CD4-positive, alpha-beta T cell (primary cell): Measurements from ENCODE around the gene ASB6. TPM values are rescaled to one million over a fixed set of nuclear protein-coding genes. Genes with fewer than 3 reads are reported as not detected.
"Not testable (repeated sequence)": the region's sequence is repeated elsewhere in the genome, so short reads cannot be mapped to it uniquely, and the experiment has no call there.

Experiments used
- ATAC-seq: fragments of 200-7000 bp; cut with Tn5 transposase; one replicate; pipeline ENCODE4 v1.10.0; 2022; ENCODE audit warnings: mild to moderate bottlenecking; ENCODE audit not compliant: poor library complexity
- CTCF ChIA-PET: fragments of 350-600 bp; sonication (Branson Sonifier 250); formaldehyde crosslinking; loops from one replicate; lab custom pipeline; 2021; ENCODE audit warnings: antibody characterized with exemption, inconsistent platforms; lab: Charles Lee
- POLR2A ChIA-PET: fragments of 350-600 bp; sonication (Branson Sonifier 250); formaldehyde crosslinking; loops from one replicate; lab custom pipeline; 2021; ENCODE audit warnings: antibody characterized with exemption, inconsistent platforms; lab: Charles Lee
- DNase-seq, 14 experiments: peaks; one replicate each; pipeline ENCODE4 v3.0.0-alpha.2; 2013 to 2020; ENCODE audit warnings: mixed read lengths in 2 of 14
- H3K27ac ChIP-seq, 2 donors: one replicate each; pipeline versions ENCODE4 v1.5.1 to v1.7.0; 2013; ENCODE audit warnings: low read length in 2 of 2, low read depth in 1 of 2, mild to moderate bottlenecking in 1 of 2
- H3K27me3 ChIP-seq, 2 experiments: 1 replicate in 1 of 2; 2 replicates in 1 of 2; pipeline versions ENCODE4 v1.6.1 to v1.7.0; 2013; ENCODE audit warnings: low read length in 2 of 2, control low read depth in 1 of 2, mild to moderate bottlenecking in 1 of 2, moderate library complexity in 1 of 2; ENCODE audit not compliant: insufficient read depth in 2 of 2, control insufficient read depth in 1 of 2
- H3K36me3 ChIP-seq: one replicate; pipeline ENCODE4 v1.6.1; 2013; ENCODE audit warnings: low read length, control low read depth; ENCODE audit not compliant: insufficient read depth
- H3K4me1 ChIP-seq: one replicate; pipeline ENCODE4 v1.6.1; 2013; ENCODE audit warnings: low read length, control low read depth; ENCODE audit not compliant: insufficient read depth
- H3K4me3 ChIP-seq: one replicate; pipeline ENCODE4 v1.5.1; 2013; ENCODE audit warnings: mild to moderate bottlenecking, low read length, moderate library complexity
- H3K9me3 ChIP-seq, 2 experiments: 1 replicate in 1 of 2; 2 replicates in 1 of 2; pipeline versions ENCODE4 v1.6.1 to v1.7.0; 2013; ENCODE audit warnings: low read length in 2 of 2, mild to moderate bottlenecking in 2 of 2, control low read depth in 1 of 2, moderate library complexity in 1 of 2; ENCODE audit not compliant: control insufficient read depth in 1 of 2, insufficient read depth in 1 of 2
- H3K27ac Mint-ChIP-seq: one replicate; pipeline ENCODE4 v1.8.0; 2020; ENCODE audit warnings: mixed read lengths
- H3K27me3 Mint-ChIP-seq: one replicate; pipeline ENCODE4 v1.8.0; 2021; ENCODE audit warnings: mixed read lengths
- H3K36me3 Mint-ChIP-seq: one replicate; pipeline ENCODE4 v1.8.0; 2021; ENCODE audit warnings: low read depth, mixed read lengths
- H3K4me1 Mint-ChIP-seq: one replicate; pipeline ENCODE4 v1.8.0; 2021; ENCODE audit warnings: low read depth, mixed read lengths
- H3K4me3 Mint-ChIP-seq: one replicate; pipeline ENCODE4 v1.8.0; 2020; ENCODE audit warnings: mild to moderate bottlenecking, mixed read lengths
- H3K9me3 Mint-ChIP-seq: one replicate; pipeline ENCODE4 v1.8.0; 2020; ENCODE audit warnings: mixed read lengths
- CTCF ChIP-seq: fragments of 200-600 bp; IDR thresholded peaks from one replicate; pipeline ENCODE4 v1.8.0; 2022; ENCODE audit warnings: antibody characterized with exemption, mild to moderate bottlenecking
- intact Hi-C, 2 experiments: fragments of 100-400 bp; cut with DNase I in 1 of 2; cut with micrococcal nuclease in 1 of 2; formaldehyde crosslinking; loops; one replicate each; pipeline versions ENCODE4 v1.15.1 to v1.9.0; 2023 to 2025; cut with DNase I, micrococcal nuclease
- total RNA-seq, 174 experiments: library from RNA in 2 of 174; stranded (reverse) in 2 of 174; gene quantifications; one replicate each; pipeline ENCODE4 v1.2.3 and lab custom pipeline; 2021 to 2026

ASB6 gene
- total RNA-seq, 2 experiments from 2014 or later, result 28.5 to 29.3 TPM

- no peaks in the 10 kb centered on the region for H3K9me3 Mint-ChIP-seq
- H3K4me1 ChIP-seq, result peaks cover 37% of the 10 kb centered on the region
Measured at GRCh38 chr9:129637102-129637501, 4.8 kb downstream of the ASB6 start.

GRCh38 chr9:129636343-129636742, 5.6 kb downstream of the ASB6 start:
- H3K27me3 Mint-ChIP-seq, H3K9me3 ChIP-seq, H3K4me3 ChIP-seq, H3K27me3 ChIP-seq, ATAC-seq, CTCF ChIA-PET, intact Hi-C loops, DNase-seq, H3K27ac ChIP-seq, H3K9me3 Mint-ChIP-seq, H3K4me3 Mint-ChIP-seq, H3K27ac Mint-ChIP-seq: not testable (repeated sequence)
- H3K4me1 ChIP-seq, result peaks cover 37% of the 10 kb centered on the region
- peaks cover 77% of the 10 kb centered on the region for H3K36me3 ChIP-seq
- peaks cover 14% of the 10 kb centered on the region for H3K4me1 Mint-ChIP-seq
- POLR2A ChIA-PET, result interaction anchor here (1.0 to 6.5 kb wide), 2 partner anchors 11 to 12 kb away, joined by 3 to 40 read pairs; partner anchors contain the start of gene NTMT1
- H3K36me3 Mint-ChIP-seq, result peaks cover 70% of the 10 kb centered on the region

More at GRCh38 chr9:129637102-129637501, 4.8 kb downstream of the ASB6 start:
- Histone ChIP-seq H3K36me3 (peaks cover 72% of the 10 kb centered on the region), H3K9me3 (no peaks in the 10 kb centered on the region), H3K27ac (no peak overlapping the region), H3K4me3 (no peak overlapping the region), H3K27me3 (no peaks in the 10 kb centered on the region)
- H3K27me3 Mint-ChIP-seq, result no peaks in the 10 kb centered on the region
- no peak overlapping the region for H3K4me3 Mint-ChIP-seq
- POLR2A ChIA-PET, result interaction anchor here (6.5 kb wide), 1 partner anchor 11 kb away, joined by 40 read pairs; the partner anchor contains the start of gene NTMT1
- no peak for DNase-seq
- ATAC-seq, result no peak
- peaks cover 11% of the 10 kb centered on the region for H3K4me1 Mint-ChIP-seq
- H3K36me3 Mint-ChIP-seq, result peaks cover 63% of the 10 kb centered on the region
- H3K27ac Mint-ChIP-seq, result no peak overlapping the region
- intact Hi-C loops, result no loop called here
- TF ChIP-seq CTCF, result no peak
- CTCF ChIA-PET, result no interaction called here

GRCh38 chr9:129635099-129636065, 6.6 kb downstream of the ASB6 start:
- H3K36me3 Mint-ChIP-seq, result peaks cover 75% of the 10 kb centered on the region
- no peak for DNase-seq
- no peak overlapping the region for H3K4me3 ChIP-seq
- peak overlapping the region; percentile 20 for H3K27ac Mint-ChIP-seq
- no peak overlapping the region for H3K27ac ChIP-seq
- no peaks in the 10 kb centered on the region for H3K27me3 Mint-ChIP-seq
- ChIA-PET POLR2A (interaction anchor here (1.0 kb wide), 1 partner anchor 11 kb away, joined by 3 read pairs; no protein-coding TSS in a partner anchor), CTCF (no interaction called here)
- H3K4me1 ChIP-seq, result peaks cover 37% of the 10 kb centered on the region
- no peaks in the 10 kb centered on the region for H3K9me3 Mint-ChIP-seq
- no peak for ATAC-seq
- H3K4me1 Mint-ChIP-seq, result peaks cover 18% of the 10 kb centered on the region
- no peak for TF ChIP-seq CTCF
- intact Hi-C loops, result no loop called here
- H3K27me3 ChIP-seq, result no peaks in the 10 kb centered on the region
- no peak overlapping the region for H3K4me3 Mint-ChIP-seq
- no peaks in the 10 kb centered on the region for H3K9me3 ChIP-seq
- peaks cover 84% of the 10 kb centered on the region for H3K36me3 ChIP-seq
